GM18499 (cell line): ENCODE measurements around the gene CRELD1.

Experiments
- ATAC-seq: cut with Tn5 transposase; IDR thresholded peaks from one replicate; pipeline ENCODE4 v1.9.1; 2021; ENCODE audit warnings: moderate number of reproducible peaks; ENCODE audit not compliant: insufficient read depth, unreplicated experiment

CRELD1 gene

GRCh38 chr3:9903238-9903624, 30.4 kb upstream of the CRELD1 start:
- ATAC-seq = no peak

DNA sequence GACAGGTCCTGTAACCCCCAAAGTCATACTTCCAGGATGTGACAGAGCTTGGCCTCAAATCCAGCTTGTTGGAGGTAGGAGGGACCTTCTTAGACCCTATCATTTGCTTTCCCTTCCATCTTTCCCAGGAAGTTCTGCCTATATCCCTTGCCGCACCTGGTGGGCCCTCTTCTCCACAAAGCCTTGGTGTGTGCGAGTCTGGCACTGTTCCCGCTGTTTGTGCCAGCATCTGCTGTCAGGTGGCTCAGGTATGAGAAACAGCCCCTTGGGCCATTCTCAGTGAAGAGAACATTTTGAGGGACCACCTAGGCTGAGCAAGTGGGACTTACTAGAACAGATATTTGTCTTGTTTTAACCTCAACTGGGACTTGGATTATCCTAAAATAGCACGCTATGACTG, 29.7 kb upstream of the CRELD1 start:
- no peak for ATAC-seq

- ATAC-seq = no peak
Measured at GRCh38 chr3:9906480-9906879, 27.2 kb upstream of the CRELD1 start.

DNA sequence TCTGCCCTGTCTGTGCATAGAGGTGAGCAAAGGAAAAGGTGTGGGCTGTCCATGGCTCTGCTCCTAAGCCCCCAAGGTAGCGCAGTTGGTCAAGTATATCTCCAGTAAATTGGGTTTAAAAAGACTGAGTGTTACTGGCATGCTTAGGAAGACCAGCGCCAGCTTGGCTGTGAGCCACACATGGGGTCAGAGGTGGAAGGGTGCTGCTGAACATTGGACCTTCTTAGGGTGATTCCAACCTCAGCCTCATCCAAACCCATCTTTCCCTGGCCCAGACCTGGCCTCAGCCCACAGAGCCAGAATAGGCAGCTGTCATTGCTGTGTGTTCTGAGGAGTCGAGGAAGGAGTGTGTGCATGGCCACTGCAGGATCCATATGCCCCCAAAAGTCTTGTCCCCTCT, 25.3 kb upstream of the CRELD1 start:
- no peak for ATAC-seq

DNA sequence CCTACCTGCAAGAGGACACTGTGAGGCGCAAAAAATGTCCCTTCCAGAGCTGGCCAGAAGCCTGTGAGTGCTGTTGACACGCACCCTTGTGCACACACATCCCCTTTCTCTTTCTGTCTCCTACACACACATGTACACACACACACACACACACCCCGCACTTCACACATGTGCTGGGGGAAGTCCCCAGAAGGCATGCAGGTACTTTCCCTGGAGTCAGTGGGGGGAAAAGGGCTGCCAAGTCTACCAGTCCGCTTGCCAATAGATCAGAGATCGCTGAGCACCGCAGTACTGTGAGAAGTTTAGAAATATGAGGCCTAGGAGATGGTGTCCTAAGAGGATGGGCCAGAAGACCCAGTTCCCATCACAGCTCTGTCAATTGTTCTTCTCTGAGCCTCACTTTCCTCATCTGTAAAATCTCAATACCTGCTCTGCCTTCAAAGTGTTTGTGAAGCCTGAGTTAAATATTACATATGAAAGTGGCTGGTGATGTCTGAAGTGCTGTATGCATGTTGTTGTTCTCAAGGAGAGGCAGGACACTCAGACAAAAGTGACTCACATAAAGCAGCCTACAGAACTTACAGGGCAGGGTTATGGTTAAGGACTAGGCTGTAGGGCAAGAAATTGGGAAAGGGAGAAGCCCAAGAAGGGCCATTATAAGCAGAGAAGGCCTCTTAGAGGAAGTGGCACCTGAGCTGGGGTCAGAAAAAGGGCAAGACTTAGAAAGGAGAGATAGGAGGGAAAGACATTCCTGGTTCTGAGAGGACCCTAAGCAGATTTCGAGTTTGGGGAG, 24.2 kb upstream of the CRELD1 start:
- ATAC-seq = no peak

- ATAC-seq = no peak
Measured at GRCh38 chr3:9911863-9912262, 21.8 kb upstream of the CRELD1 start.

- ATAC-seq = no peak
Measured at GRCh38 chr3:9912294-9912935, 21.2 kb upstream of the CRELD1 start.

- ATAC-seq = no peak
Measured at GRCh38 chr3:9913601-9914000, 20.0 kb upstream of the CRELD1 start.

DNA sequence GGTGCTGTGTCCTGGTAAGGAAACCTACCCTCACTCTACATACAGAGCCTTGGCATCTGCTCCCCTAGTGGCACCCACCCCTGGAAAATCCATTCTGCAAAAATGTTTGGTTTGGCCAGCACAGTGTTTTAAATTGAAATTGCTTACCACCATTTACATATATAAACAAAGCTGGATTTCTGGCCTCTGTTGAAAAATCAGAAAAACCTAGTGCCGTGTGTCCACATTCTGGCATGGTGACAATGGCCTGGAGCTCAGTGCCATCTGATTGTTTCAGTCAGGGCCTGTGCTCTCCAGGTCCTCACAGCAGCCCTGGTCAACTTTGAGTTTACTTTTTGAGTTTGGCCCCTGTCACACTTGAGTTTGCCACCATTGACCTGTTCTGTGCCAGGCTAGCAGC, 19.6 kb upstream of the CRELD1 start:
- ATAC-seq = no peak

- ATAC-seq = no peak
Measured at GRCh38 chr3:9914559-9915253, 18.9 kb upstream of the CRELD1 start.

- ATAC-seq = no peak
Measured at GRCh38 chr3:9915254-9916141, 18.1 kb upstream of the CRELD1 start.

DNA sequence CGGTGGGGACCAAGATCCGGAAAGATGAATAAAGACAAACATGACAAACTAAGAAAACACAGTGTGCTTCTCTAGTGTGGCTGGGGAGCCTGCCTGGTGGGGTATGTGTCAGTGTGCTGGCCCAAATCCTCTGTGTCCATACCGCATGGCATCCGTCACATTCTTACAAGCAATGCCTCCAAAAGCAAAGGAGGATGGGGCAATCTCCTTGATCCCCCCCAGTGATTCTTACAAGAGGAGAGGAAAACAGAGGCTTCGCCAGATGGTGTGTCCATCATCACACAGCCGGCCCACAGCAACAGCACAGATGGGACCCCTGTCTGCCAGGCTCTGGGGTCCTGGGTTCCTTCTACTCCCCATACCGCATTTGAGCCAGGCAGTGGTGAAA, 17.3 kb upstream of the CRELD1 start:
- no peak for ATAC-seq

GRCh38 chr3:9916734-9917680, 16.6 kb upstream of the CRELD1 start, which contains the start of gene IL17RC:
Gene IL17RC, plus strand, starts transcription at chr3:9917098. Its CDS starts 218 bp downstream, at chr3:9917316.
- ATAC-seq = no peak

DNA sequence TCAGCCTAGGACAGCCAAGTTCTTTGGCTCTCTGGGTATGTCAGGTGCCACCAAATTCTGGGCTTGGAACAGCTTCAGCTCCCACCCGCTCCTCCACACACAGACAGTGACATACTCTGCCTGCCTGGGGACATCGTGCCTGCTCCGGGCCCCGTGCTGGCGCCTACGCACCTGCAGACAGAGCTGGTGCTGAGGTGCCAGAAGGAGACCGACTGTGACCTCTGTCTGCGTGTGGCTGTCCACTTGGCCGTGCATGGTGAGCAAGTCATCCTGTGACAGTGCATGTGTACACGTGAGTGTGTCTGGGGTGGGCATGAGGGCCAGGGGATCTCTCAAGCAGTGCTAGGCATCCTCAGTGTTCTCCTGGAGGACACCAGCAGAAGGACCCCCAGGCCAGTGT, 15.8 kb upstream of the CRELD1 start:
- ATAC-seq = no peak

- no peak for ATAC-seq
Measured at GRCh38 chr3:9918261-9919038, 15.2 kb upstream of the CRELD1 start.

- ATAC-seq = no peak
Measured at GRCh38 chr3:9928158-9928557, 5.5 kb upstream of the CRELD1 start.

DNA sequence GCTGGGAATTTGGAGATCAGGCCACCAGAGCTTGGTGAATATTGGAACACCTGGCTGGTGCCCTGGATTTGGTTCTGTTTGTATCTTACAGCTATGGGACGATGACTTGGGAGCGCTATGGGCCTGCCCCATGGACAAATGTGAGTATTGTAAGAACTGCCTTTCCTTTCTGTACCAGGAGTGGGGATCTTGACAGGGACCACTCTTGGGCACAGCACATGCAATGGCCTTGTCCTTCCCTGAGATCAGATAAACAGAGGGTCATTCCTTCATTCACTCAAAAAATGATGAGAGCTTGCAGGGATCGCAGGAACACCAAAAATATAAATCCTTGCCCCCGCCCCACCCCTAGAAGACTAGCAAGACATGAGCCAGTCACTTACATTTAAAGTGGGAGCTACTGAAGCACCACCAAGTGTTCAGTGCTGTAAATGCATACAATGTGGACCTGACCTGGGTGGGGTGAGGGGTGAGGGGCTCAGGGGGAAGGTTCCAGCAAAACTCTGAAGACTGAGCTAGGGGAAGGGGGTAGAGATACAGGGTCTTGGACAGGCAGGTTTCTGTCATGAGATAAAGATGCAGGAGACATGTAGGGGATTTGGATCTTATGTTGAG, 2.7 kb upstream of the CRELD1 start:
- ATAC-seq = no peak

DNA sequence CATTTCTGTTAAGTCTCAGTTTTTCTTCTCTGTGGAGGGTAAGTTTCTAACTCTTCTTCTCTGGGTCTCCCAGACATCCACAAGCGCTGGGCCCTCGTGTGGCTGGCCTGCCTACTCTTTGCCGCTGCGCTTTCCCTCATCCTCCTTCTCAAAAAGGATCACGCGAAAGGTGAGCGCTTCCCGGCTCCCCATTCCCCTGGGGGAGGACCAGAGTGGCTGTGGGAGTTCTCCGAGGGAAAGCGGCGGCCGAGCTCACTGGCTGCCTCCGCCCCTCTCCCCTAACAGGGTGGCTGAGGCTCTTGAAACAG, 1.1 kb upstream of the CRELD1 start:
- ATAC-seq = no peak
